GM20431 (cell line): ENCODE results near the gene SCAMP4.

Source experiments
- in situ Hi-C: fragments of 300-500 bp; cut with MseI, MboI; formaldehyde crosslinking; loops from one replicate; pipeline ENCODE4 v1.15.0; 2020; ENCODE audit warnings: low sequenced_read_pairs; ENCODE audit not compliant: unreplicated experiment

Gene SCAMP4, protein sequence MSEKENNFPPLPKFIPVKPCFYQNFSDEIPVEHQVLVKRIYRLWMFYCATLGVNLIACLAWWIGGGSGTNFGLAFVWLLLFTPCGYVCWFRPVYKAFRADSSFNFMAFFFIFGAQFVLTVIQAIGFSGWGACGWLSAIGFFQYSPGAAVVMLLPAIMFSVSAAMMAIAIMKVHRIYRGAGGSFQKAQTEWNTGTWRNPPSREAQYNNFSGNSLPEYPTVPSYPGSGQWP

DNA sequence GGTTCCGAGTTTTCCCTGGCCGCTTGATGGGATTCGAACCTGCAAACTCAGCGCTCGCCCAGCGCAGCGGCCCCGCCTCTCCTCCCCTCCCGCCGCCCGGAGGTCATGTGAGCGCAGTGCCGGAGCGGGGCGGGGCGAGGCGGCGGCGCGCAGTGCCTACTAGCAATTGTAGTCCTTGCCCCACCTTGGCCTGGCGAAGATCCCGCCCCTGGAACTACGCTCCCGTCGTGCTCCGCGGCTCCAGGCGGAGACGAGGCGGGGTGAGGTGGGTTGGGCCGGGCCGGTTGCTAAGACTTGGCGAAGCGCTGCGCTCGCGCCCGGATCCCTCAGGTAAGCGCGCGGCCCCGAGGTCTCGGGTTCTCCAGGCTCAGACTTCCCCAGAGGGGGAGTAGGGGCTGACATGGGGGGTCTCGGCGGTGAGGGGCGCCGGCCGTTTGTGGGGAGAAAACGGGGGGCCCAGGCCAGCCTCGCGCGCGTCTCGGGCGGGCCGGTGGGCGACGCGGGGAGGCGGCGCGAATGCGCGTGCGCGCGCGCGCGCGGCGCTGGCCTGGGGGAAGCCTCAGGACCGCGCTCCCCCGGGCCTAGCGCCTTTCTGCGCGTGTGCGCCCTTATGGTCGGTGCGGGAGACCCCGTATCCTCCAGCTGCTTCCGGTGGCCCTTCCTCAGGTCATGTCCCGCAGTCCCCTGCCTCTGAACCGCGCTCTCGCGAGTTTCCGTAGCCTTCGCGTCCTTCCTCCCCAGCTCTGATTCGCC, at the start of gene SCAMP4, which contains the start of gene ADAT3:
Gene SCAMP4 (plus strand): TSS at position 290 of the 753 bp plus-strand sequence. CDS start 9,621 bp downstream, outside the sequence.
Gene ADAT3 (plus strand): TSS at position 290 of the 753 bp plus-strand sequence. CDS start 6,649 bp downstream, outside the sequence.
- in situ Hi-C loops, result no loop called here

DNA sequence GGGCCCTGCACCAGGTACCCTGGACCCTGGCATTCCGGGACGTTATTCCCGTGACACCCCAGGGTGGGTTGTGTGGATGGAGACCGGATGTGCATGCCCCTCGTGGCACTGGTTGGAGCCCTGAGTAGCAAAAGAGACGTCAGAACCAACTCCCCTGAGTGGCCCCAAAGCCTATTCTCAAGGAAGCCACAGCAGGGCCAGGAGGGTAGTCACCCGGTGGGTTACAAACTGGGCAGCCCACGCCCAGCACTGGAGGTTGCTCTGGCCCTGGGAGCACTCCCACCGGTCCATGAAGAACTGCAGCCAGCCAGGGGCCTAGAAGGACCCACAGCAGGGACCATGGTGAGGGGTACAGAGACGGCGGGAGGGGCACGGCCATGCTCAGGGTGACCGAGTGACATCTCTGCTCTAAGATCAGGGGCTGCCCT, 49.4 kb upstream of the SCAMP4 start:
- in situ Hi-C loops, result no loop called here

DNA sequence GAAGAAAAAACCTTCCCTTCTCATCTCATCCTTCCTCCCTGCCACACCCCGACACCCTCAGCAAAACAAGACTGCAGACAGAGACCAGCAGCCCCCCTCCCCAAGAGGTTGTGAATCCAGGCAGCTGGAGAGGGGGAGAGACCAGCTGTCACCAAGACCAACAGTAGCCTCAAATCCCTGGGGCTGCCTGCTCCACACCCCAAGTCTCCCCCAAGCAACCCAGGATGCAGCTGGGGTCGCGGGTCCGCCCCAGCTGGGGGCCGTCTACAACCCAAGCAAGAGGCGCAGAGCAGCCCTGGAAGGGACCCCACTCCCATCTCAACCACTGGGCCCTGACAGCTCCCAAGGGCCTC, 48.9 kb upstream of the SCAMP4 start:
- in situ Hi-C loops, result no loop called here

DNA sequence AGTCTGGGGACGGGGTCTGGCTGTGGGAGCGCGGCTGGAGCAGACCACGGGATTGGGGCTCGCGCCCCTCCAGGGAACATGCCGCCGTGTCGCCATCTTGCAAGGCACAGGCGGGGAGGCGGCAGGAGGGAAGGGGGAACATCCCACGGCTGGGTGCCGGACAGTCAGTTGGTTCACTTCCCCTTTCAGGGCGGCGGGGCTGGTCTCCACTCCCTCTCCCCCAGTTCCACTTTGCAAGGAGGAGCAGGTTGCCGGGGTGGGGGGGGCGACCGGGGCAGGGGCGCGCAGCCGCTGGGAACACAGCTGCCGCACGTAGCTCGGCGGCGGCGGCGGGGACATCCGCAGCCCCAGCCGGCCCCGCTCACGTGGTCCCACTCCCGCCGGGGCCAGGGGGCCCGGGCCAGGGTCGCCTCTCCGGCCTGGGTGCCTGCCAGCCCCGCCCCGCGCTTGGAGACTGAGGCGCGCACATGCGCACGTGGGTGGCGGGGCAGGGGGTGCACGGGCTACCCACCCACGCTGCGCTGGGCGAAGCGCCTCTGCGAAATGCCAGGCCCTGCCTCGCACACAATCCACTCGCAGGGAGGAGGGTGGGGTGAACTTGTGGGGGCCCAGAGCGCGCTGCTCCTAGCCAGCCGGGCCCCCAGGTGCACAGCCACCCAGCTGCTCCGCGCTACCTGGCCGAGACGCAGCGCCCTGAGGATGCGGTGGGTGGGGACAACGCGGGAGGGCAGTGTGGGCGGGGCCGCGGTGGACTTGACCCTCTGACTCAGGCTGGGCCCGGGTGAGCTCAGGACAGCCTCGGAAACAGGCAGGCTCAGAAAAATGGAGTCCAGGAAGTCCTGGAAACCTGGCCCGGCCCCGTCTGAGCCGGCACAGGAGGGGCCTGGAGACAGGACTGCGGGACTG, 48.2 kb upstream of the SCAMP4 start:
- in situ Hi-C loops, result no loop called here

DNA sequence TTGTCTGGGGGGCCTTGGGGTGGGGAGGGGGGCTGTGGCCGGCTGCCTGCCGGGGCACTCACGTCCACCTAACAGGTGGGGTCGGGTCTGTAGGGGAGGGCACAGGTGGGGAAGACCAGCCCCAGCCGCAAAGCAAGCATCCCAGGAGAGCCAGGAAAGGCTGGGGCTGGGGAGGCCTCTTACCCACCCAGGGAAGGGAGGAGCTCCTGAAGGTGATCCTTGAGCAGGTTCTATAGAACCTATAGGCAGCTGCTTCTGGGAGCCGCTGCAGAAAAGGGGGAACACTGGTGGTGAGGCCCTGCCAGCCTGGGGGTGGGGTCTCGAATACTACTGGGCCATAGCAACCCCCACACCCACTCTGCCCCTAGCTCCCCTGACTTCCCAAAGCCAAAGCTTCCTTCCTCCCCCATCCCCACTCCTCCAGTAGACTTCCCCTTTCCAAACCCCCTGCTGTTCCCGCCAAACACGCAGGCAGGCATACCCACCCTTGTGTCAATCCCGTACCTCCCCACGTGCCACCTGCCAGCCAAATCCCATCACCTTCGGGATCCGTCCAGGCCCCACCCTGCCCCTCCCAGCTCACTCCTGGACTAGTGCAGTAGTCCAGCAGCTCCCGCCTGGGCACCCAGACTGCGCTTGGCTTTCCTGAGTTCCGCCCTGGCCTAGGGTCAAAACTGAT, 47.4 kb upstream of the SCAMP4 start:
- in situ Hi-C loops, result no loop called here

DNA sequence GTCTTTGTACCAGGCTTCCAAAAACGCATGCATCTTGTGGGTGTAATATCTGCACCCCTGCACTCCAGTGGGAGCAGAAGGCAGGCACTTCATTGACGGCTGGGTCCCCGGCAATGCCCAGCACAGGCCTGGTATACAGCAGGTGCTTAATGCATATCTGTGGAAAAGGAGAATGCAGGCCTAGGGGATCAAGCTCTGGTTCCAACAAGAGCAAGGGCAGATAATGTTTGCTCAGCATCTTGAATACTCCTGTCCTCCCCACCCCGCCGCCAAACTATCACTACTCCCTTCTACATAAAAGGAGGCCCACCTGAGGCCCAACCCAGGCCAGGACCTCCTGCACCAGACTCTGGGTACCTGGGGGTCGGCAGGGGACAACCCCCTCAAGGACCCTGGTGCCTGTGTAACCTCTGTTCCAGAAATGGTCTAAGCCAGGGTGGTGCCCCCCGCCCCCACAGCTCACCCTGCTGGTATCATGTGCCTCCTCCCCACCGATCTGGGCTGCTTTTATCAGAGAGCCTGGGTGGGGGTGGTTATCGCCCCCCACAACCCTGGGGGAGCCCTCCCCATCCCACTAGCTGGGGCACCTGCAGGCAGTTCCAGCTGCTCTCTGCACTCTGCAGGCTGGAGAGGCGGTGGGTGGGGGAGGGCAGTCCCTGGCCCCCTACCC, 46.7 kb upstream of the SCAMP4 start:
- in situ Hi-C loops, result no loop called here

DNA sequence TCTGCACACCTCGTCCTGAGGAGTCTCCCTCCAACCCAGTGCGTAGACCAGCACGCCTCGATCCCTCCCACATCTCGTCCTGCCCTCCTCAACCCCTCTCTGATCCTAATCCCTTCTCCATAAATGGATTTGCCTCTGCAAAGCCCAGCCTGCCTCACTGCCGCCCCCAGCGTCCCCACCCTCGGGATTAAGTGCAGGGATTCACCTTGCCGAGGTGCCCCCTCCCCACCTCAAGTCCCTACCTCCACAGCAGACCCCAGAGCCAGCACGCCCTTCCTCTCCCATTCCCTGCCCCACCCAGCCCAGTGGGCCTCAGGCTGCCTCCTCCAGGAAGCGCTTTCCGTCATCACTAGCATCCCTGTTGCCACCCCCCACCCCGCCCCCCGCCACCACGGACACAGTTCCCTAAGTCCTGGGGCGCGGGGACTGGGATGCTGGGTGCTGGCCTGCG, 45.8 kb upstream of the SCAMP4 start:
- in situ Hi-C loops, result no loop called here

DNA sequence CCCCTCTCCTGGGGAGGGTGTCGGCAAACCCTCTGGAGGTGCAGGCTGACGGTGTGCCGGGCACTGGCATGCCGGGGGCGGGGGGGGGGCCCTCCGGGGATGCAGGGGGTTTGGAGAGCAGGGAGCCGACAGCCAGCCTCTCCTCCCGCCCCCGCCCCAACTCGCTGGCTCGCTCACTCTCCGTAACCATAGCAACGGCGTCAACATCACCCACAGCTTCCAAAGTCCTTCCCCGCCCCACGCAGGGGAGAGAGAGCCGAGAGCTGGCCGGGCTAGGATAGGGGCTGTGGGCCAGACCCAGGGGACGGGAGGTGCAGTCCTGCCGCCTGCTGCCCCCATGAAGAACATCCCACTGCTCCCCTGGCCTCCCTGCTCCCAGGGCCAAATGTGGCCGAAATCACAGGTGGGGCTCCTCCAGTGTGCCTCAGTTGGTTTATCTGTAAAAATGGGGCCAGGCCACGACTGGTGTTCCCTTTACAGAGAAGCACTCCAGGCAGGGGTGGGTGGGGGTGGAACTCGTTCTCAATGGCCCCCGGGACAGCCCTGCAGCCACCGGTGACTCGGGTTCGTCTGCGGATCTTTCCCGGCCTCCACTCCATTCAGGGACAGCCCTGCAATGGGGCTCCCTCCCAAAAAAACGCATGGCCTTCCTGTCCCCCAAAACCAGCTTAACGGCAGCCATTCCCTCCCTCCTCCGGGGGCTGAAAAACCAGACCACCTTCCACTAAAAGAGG, 45.0 kb upstream of the SCAMP4 start:
- in situ Hi-C loops, result no loop called here

DNA sequence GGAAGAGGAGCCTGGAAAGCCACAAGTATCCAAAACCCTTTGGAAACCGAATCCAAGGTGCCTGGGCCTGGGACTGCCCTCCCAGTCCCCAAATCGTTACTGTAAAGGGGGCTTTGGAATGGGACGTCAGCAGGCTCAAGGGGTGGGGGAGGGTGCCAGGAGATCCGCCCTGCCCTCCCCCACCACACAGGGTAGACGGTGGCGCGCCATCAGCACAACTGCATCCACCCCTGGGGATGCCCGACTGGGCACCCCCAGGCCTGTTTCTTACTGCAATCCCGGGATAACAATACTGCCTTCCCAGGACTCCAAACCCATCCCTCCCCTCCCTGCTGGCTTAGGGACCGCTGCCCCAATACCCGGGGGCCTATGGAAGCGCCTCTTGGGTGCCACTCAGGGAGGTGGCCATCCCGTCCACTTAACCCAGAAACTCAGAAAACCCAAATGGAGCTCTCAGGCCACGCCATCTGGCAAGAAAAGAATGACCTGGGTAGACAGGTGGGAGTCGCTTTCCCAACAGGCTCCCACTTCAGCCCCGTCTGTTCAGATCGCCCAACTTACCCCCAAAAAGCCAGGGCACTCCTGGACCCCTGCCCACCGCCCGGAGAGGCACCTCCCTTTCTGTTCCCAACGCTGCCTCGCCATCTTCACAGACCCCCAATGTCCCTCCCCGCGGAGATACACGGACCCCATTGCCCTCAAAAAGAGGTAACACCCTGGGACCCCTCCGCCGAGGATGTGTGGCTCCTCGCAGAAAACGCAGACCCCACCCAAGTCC, 44.2 kb upstream of the SCAMP4 start:
- in situ Hi-C loops, result no loop called here

DNA sequence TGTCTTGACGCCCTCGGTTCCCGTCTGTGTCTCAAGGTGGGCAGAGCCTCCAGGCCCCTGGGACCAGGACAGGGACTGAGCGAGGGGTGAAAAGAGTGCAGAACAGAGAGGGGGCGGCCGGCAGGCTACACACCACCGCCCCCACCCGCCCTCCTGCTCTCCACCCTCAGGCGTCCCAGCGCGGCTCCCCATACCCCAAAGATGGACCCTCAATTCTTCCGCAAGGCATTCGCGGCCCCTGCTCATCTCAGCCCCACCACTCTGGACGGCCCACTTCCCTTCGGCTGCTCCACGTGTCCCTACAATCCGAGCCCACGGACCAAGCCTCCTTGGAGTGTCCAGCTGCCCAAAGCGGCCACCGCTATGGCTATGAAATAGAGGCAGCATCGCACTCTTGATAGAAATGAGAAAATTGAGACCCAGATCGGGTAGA, 43.6 kb upstream of the SCAMP4 start:
- in situ Hi-C loops, result no loop called here

DNA sequence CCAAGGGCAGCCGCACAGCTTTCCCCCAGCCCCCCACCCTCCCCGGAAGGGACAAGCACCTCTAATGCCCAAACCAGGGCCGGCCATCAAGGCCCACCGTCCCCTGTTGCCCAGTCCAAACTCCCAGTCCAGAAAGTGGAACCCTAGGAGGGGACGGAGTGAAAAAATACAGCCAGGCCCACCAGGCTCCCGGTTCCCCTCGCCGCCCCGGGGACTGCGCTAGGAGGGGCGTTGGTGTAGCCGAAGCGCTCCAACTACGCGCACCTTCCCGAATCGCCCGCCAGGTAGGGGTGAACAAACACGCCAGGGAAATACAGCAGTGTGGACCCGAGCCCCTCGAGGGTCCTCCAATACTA, 43.2 kb upstream of the SCAMP4 start:
- in situ Hi-C loops, result no loop called here

DNA sequence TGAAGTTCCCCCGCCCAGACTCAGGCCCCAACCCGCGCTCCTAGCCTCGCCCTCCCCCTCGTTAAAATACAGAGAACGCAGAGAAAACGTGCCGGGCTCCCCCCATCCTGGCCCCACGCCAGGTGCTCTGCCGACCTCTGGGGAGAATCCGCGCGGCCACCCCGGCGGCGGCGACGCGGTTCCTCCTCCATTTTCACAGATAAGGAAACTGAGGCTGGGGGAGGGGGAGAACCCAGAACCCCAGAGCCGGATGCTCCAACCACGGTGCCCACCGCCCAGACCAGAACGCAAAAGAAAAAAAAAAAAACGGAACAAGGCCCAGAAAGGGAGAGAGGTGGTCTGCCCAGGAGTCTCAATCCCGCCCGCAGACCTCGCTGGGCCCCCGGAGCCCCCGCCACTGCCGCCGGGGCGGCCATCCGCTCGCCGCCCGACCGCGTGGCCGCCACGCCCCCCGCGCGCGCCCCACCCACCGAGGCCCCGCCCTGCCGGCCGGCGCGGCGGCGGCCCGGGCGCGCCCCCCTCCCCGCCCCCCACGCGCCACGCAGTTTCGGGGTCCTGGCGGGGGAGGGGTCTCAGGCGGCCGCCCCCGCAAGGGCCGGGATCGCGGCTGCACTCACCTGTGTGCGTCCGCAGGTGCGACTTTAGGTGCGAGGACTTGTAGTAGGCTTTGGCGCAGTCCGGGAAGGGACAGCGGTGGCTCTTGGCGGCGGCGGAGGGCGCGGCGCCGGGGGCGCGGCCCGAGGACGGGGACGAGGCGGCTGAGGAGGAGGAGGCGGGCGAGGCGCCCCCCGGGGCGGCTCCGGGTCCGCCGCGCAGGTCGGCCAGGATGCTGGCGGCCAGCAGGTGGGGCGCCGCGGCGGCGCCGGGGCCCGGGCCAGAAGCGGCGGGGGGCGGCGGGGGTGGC, 42.5 kb upstream of the SCAMP4 start:
- in situ Hi-C loops, result no loop called here

DNA sequence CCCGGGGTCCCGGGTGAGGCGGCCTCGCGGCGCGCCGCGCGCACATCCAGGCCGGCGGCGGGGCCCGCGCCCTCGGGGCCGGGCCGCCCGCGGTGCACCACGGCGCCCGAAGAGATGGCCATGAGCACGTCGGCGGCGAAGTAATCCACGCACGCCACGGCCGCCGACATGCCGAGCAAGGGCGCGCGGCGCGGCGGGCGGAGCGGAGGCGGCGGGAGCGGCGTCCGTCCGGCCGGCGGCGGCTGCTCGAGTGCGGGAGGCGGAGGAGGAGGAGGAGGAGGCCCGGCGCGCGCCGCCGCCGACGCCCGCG, 41.9 kb upstream of the SCAMP4 start, which contains the start of gene KLF16:
Gene KLF16 (minus strand): TSS at position 252 of the 310 bp plus-strand sequence. CDS start 82 bp downstream, at position 170.
- in situ Hi-C loops, result no loop called here

DNA sequence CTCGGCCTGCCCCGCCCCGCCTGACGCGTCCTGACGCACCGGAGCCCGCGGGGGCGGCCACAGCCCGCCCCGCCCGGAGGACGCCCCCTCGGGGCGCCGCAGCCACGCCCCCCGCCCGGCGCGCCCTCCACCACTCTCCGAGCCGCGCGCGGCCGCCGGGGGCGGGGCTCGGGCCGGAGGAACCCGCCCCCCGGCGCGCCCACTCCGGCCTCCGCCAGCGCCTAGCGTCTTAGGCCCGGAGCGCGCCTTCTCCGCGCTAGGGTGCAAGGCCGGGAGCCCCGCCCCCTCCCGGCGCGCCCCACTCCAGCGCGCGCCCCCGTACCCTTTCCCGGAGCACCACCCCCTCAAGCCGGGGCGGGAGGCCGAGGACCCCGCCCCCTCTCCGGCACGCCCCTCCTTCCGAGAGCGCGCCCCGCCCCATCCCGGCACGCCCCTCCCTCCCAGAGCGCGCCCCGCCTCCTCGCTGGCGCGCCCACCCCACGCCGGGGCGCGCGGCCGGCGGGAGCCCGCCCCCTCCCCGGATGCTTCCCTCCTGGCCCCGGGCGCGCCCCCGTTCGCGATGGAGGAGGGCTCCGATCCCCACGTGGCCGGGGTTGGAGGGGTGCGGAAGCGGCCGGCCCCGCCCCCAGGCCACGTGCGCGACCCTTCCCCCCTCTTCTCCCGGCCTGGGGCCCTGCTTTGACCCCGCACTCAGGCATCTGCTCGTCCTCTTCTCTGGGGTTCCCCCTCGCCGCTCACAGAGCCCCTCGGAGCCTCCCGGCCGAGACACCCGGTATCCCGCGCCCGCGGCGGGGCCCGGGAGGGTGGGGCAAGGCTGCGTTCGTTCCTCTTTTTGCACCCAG, 41.3 kb upstream of the SCAMP4 start:
- in situ Hi-C loops, result no loop called here

DNA sequence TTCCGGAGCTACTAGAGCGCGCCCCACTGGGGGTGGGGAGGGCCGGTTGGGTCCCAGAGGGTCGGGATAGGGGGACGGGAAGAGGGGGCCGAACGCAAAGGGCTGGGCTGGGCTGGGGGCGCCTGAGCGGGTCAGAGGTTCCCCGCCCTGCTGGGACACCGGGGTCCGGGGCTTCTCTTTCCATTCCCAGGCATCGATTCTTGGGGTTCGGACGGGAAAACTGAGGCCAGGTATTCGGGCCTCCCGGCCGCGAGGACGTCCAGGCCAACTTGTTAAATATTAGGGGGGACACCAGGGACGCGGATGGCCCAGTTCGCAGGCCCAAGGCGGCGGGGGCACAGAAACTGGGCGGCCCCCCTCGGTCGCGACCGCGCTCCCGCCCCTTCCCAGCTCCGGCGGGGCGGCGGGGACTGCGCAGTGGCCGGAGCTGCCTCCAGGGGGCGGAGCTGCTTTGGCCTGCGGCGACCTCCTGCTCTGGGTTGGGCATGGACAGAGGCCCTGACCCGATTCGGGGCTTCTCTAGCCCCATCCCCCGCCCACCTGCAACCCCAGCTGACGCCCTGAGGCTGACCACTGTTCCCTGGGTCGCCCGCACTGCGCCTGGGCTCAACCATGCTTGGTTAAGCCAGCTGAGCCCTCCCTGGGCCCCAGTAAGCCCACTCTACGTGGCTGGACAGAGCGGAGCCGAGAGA, 40.6 kb upstream of the SCAMP4 start:
- in situ Hi-C loops, result no loop called here
